ENCODE measurements around the gene SPON1. TPM values are rescaled to one million over a fixed set of nuclear protein-coding genes. Genes with fewer than 3 reads are reported as not detected.

SPON1 gene
- total RNA-seq, 4 donors from 2014 or later = 80.2 to 141 (median 103) TPM

DNA sequence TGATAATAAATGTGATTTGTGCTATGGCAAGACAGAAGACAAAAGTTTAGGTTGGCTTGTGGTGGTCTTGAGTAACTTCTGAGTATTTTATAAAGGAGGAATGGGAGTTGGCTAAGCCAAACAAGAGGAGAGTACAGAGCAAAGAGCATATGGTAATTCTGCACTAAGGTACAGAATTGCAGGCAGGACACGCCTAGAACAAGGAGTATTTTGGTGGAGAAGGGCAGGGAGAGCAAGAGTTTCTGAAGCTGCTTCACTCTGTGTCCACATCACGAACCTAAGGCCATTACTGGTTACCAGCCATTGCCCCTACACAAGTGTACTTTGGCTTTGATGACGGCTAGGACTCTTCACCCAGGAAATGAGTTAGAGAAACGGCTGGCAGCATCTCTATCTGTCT lies 170.9 kb downstream of the SPON1 start:
- ATAC-seq (ENCODE audit: low FRiP score) (no peak), DNase-seq (ENCODE audit: low spot score) (no peak)
- TF ChIP-seq, protein P1, sequence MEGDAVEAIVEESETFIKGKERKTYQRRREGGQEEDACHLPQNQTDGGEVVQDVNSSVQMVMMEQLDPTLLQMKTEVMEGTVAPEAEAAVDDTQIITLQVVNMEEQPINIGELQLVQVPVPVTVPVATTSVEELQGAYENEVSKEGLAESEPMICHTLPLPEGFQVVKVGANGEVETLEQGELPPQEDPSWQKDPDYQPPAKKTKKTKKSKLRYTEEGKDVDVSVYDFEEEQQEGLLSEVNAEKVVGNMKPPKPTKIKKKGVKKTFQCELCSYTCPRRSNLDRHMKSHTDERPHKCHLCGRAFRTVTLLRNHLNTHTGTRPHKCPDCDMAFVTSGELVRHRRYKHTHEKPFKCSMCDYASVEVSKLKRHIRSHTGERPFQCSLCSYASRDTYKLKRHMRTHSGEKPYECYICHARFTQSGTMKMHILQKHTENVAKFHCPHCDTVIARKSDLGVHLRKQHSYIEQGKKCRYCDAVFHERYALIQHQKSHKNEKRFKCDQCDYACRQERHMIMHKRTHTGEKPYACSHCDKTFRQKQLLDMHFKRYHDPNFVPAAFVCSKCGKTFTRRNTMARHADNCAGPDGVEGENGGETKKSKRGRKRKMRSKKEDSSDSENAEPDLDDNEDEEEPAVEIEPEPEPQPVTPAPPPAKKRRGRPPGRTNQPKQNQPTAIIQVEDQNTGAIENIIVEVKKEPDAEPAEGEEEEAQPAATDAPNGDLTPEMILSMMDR (IDR thresholded peaks at IDR 0.05) = no peak

DNA sequence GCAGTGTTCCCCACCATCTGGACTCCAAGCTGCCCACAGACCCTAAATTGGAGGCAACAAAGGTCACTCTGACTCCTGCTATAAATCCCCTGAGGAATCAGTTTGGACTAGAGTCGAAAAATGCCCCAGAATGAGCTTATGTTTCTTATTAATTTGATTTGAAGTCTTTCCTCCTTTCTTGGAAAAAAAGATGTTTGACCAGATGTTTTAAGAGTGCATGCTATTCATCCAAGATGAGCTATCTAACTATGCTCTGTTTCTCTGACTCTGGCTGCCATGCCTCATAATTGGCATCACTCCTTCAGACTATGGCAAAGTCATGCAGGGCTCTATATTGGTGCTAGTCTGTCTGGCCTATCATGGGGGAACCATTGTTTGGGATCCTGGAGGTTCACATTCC lies 174.0 kb downstream of the SPON1 start:
- ATAC-seq (ENCODE audit: low FRiP score) (no peak), DNase-seq (ENCODE audit: low spot score) (no peak)
- TF ChIP-seq, protein P1 (IDR thresholded peaks at IDR 0.05) = no peak

GRCh38 chr11:14137284-14137683 lies 174.8 kb downstream of the SPON1 start:
- ATAC-seq (ENCODE audit: low FRiP score) (no peak), DNase-seq (ENCODE audit: low spot score) (no peak)
- TF ChIP-seq, protein P1 (IDR thresholded peaks at IDR 0.05) = no peak

DNA sequence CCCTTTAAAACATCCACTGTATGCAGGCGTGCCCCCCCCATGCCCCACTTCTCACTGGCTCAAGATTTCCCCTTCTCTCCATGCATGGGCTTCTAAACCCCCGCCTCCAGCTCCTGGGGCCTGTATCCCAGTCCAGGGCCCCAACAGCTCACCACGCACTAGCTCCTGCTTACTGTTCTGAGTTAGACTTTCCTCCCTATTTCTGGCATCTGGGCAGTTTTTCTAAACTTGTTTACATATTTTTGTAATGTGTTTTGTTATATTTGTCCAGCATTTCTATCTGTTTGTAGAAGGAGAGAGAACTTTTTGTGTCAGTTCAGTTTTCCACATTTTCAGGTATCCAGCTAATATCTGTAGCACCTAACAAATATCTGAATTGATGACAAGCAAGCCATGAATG lies 178.5 kb downstream of the SPON1 start:
- no peak for ATAC-seq (ENCODE audit: low FRiP score)
- no peak for DNase-seq (ENCODE audit: low spot score)
- TF ChIP-seq, protein P1 (IDR thresholded peaks at IDR 0.05) = no peak

DNA sequence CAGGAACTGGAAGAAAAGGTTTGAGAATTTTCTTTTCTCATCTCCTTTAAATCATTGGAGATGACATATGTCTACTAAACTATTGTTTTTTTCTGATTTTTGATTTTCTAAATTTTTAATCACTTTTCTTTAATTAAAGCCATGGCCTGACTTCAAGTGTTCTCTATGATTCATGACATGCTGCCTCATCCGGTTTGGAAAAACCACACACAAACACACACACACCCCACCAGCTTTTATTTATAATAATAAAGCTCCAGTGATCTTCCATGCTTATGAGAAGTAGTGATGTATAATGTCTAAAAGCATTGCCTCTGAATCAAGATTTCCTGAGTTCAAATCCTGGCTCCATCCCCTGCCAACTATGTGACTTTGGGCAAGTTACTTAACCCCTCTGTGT lies 179.2 kb downstream of the SPON1 start:
- ATAC-seq (ENCODE audit: low FRiP score) = no peak
- TF ChIP-seq, protein P1 (IDR thresholded peaks at IDR 0.05) = no peak
- no peak for DNase-seq (ENCODE audit: low spot score)

DNA sequence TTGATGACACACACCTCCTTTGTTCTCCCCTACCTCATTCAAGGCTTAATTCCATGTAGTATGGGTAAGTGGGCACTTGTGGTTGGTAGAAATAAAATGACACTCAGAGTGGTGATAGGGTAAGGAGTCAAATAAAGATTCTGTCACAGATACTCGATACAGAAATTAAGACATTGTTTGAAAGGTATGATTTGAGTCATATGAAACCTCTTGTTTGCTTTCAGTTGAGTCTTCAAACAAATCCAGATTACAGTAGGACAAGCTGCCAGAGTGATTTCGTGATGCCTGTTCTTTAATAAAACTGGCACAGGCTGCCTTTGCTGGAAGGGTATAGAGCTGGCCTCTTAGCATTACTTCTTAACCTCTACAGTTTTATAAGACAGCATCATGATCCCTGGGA lies 182.4 kb downstream of the SPON1 start:
- TF ChIP-seq, protein P1 (IDR thresholded peaks at IDR 0.05) = no peak
- no peak for ATAC-seq (ENCODE audit: low FRiP score)
- no peak for DNase-seq (ENCODE audit: low spot score)

DNA sequence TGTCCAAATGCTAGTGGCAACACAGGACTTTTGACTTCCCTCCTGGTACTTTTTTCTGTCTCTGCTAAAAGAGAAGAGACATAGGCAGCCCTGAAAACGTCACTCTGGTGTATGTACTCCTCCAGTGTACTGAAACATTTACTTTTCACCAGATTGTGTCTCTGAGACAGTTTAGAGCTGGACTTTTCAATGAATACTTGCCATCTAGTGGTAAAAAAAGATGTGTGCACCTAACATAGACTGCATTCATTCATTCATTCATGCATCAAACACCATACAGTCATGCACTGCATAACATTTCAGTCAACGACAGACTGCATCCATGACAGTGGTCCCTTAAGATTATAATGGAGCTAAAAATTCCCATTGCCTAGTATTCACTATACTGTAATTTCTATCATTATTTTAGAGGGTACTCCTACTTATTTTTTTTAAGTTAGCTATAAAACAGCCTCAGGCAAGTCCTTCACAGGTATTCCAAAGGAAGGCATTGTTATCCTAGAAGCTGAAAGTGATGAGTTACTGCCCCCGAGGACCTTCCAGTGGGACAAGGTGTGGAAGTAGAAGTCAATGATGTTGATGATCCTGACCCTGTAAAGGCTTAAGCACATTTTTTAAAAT lies 186.2 kb downstream of the SPON1 start:
- TF ChIP-seq, protein P1 (IDR thresholded peaks at IDR 0.05) = no peak
- ATAC-seq (ENCODE audit: low FRiP score) (peak; percentile 83), DNase-seq (ENCODE audit: low spot score) (no peak)
